Astrocyte (in vitro differentiated cells and primary cell): Measurements from ENCODE around the gene HS6ST3.

Experiments
- EZH2 ChIP-seq: IDR thresholded peaks from 2 replicates; pipeline ENCODE4 v1.6.1; 2012; ENCODE audit warnings: mild to moderate bottlenecking, low read length, inconsistent platforms; ENCODE audit not compliant: insufficient read depth
- TF ChIP-seq, protein P1 (sequence below): IDR thresholded peaks from 2 replicates; pipeline ENCODE4 v1.5.1; 2011; ENCODE audit warnings: low read depth, mild to moderate bottlenecking, inconsistent platforms, low read length, moderate library complexity; ENCODE audit not compliant: insufficient read depth

DNA sequence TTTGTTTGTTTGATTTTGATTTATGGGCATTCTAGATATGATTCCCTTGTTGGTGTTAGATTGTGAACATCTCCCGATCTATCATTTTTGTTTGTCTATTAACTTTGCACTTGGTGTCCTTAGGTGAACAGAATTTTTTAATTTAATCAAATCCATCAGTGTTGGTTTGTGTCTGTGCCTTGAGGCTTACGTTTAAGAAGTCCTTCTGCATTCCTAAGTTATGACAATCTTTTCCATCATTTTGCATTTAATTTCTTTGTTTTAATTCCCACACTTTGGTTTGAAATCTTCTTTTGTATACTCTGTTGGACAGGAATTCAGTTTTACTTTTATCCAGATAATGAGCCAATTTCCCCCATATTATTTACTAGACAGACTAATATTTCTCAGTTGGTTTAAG, 421.7 kb downstream of the HS6ST3 start:
- TF ChIP-seq, protein P1, sequence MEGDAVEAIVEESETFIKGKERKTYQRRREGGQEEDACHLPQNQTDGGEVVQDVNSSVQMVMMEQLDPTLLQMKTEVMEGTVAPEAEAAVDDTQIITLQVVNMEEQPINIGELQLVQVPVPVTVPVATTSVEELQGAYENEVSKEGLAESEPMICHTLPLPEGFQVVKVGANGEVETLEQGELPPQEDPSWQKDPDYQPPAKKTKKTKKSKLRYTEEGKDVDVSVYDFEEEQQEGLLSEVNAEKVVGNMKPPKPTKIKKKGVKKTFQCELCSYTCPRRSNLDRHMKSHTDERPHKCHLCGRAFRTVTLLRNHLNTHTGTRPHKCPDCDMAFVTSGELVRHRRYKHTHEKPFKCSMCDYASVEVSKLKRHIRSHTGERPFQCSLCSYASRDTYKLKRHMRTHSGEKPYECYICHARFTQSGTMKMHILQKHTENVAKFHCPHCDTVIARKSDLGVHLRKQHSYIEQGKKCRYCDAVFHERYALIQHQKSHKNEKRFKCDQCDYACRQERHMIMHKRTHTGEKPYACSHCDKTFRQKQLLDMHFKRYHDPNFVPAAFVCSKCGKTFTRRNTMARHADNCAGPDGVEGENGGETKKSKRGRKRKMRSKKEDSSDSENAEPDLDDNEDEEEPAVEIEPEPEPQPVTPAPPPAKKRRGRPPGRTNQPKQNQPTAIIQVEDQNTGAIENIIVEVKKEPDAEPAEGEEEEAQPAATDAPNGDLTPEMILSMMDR, result no peak
- TF ChIP-seq EZH2, result no peak
